Activated naive CD8-positive, alpha-beta T cell treated with anti-CD3 and anti-CD28 coated beads, Interleukin-2, amount 50 U/mL, for 24 hours (primary cell): ENCODE results near the gene RPS6KA4.

ENCODE experiments used
- ATAC-seq: fragments of 150-1000 bp; cut with Tn5 transposase; one replicate; pipeline ENCODE4 v1.10.0; 2021
- DNase-seq: peaks from one replicate; pipeline ENCODE4 v3.0.0; 2021
- H3K27ac Mint-ChIP-seq: one replicate; pipeline ENCODE4 v1.8.0; 2021; ENCODE audit warnings: mild to moderate bottlenecking, mixed read lengths
- H3K27me3 Mint-ChIP-seq: one replicate; pipeline ENCODE4 v1.8.0; 2021; ENCODE audit warnings: mixed read lengths
- H3K36me3 Mint-ChIP-seq: one replicate; pipeline ENCODE4 v1.8.0; 2021; ENCODE audit warnings: low read depth, mixed read lengths
- H3K4me1 Mint-ChIP-seq: one replicate; pipeline ENCODE4 v1.8.0; 2021; ENCODE audit warnings: mixed read lengths
- H3K4me3 Mint-ChIP-seq: one replicate; pipeline ENCODE4 v1.8.0; 2021; ENCODE audit warnings: mild to moderate bottlenecking, moderate library complexity, mixed read lengths
- H3K9me3 Mint-ChIP-seq: one replicate; pipeline ENCODE4 v1.8.0; 2021; ENCODE audit warnings: mixed read lengths

Gene RPS6KA4

GRCh38 chr11:64379817-64380709, 21.1 kb downstream of the RPS6KA4 start:
- no peaks in the 10 kb centered on the region for H3K27me3 Mint-ChIP-seq
- no peak for ATAC-seq
- no peaks in the 10 kb centered on the region for H3K9me3 Mint-ChIP-seq
- no peak overlapping the region for H3K27ac Mint-ChIP-seq
- no peaks in the 10 kb centered on the region for H3K36me3 Mint-ChIP-seq
- DNase-seq, result no peak
- no peak overlapping the region for H3K4me3 Mint-ChIP-seq
- H3K4me1 Mint-ChIP-seq, result peaks cover 5% of the 10 kb centered on the region

- Mint-ChIP-seq H3K27me3 (no peaks in the 10 kb centered on the region), H3K36me3 (no peaks in the 10 kb centered on the region), H3K4me1 (peaks cover 6% of the 10 kb centered on the region), H3K4me3 (no peak overlapping the region), H3K9me3 (no peaks in the 10 kb centered on the region), H3K27ac (no peak overlapping the region)
- no peak for DNase-seq
- ATAC-seq, result no peak
Measured at GRCh38 chr11:64381350-64381749, 22.4 kb downstream of the RPS6KA4 start.

GRCh38 chr11:64382047-64382446, 23.1 kb downstream of the RPS6KA4 start:
- H3K4me3 Mint-ChIP-seq, result no peak overlapping the region
- DNase-seq, result no peak
- no peak for ATAC-seq

GRCh38 chr11:64382586-64382985, 23.6 kb downstream of the RPS6KA4 start:
- Mint-ChIP-seq H3K27ac (peak overlapping the region; percentile 2), H3K4me1 (peaks cover 8% of the 10 kb centered on the region), H3K4me3 (no peak overlapping the region), H3K36me3 (no peaks in the 10 kb centered on the region), H3K27me3 (no peaks in the 10 kb centered on the region), H3K9me3 (no peaks in the 10 kb centered on the region)
- peak; percentile 12 for DNase-seq
- ATAC-seq, result no peak

More at GRCh38 chr11:64382047-64382446, 23.1 kb downstream of the RPS6KA4 start:
- Mint-ChIP-seq H3K27me3 (no peaks in the 10 kb centered on the region), H3K4me1 (peaks cover 8% of the 10 kb centered on the region), H3K36me3 (no peaks in the 10 kb centered on the region), H3K27ac (no peak overlapping the region), H3K9me3 (no peaks in the 10 kb centered on the region)

DNA sequence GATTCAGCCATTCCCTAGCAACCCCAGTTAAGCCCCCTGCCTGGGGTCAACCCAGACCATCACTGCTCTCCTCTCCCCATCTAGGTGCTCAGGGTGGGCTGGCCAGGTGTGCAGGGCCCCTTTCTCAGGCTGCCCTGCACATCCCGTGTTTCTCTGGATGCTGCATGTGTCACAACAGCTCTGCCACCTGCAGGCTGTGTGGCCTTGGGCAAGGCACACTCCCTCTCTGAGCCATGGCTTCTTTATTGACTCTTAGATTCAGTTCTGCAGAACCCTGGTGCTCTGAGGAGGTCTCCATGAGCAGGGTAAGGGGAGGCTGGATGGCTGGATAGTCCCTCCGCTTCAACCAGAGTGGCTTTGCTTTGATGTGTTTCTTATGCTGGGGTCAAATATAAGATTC, 24.6 kb downstream of the RPS6KA4 start:
- H3K27me3 Mint-ChIP-seq, result peaks cover 3% of the 10 kb centered on the region
- H3K27ac Mint-ChIP-seq, result no peak overlapping the region
- DNase-seq (no peak), ATAC-seq (no peak)
- no peaks in the 10 kb centered on the region for H3K36me3 Mint-ChIP-seq
- H3K9me3 Mint-ChIP-seq, result no peaks in the 10 kb centered on the region
- no peak overlapping the region for H3K4me3 Mint-ChIP-seq
- peaks cover 8% of the 10 kb centered on the region for H3K4me1 Mint-ChIP-seq

- H3K4me1 Mint-ChIP-seq, result peaks cover 8% of the 10 kb centered on the region
- H3K27ac Mint-ChIP-seq, result no peak overlapping the region
- H3K9me3 Mint-ChIP-seq, result no peaks in the 10 kb centered on the region
- DNase-seq (no peak), ATAC-seq (no peak)
- H3K36me3 Mint-ChIP-seq, result no peaks in the 10 kb centered on the region
- H3K27me3 Mint-ChIP-seq, result peaks cover 3% of the 10 kb centered on the region
- H3K4me3 Mint-ChIP-seq, result no peak overlapping the region
Measured at GRCh38 chr11:64384028-64384737, 25.2 kb downstream of the RPS6KA4 start.

GRCh38 chr11:64384981-64385944, 26.3 kb downstream of the RPS6KA4 start:
- no peak for DNase-seq
- Mint-ChIP-seq H3K36me3 (peaks cover 2% of the 10 kb centered on the region), H3K27ac (no peak overlapping the region), H3K27me3 (peaks cover 3% of the 10 kb centered on the region), H3K4me3 (no peak overlapping the region), H3K4me1 (peaks cover 10% of the 10 kb centered on the region), H3K9me3 (peaks cover 8% of the 10 kb centered on the region)
- no peak for ATAC-seq

DNA sequence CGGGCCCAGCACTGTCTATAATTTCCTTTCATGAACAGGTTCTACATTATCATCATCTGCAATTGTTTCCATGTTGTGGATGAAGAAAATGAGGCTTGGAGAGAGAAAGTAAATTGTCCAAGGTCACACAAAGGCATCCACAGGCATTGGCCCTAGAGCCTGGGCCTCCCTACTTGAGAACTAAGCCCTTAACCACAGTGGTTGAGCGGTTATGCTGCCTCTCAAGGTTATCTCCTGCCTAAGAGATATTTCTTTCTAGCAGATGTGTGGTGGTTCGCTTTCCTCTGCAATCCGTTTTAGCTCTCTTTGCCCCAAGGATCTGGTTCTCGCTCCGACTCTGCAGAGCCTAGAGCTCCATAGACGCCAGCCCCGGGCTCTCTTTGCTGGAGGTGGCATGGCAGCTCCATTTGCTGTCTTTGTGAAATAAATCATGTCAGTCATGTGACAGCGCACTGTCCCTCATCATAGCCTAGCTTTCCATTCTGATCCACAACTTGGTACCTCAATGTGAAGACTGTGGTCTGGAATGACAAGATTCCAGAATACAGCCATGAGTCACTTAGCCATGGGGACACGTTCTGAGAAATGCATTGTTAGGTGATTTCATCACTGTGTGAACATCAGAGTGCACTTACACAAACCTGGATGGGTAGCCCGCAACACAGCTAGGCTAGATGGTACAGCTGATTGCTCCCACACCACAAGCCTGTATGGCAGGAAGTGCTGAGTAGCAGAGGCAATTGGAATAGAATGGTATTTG, 27.2 kb downstream of the RPS6KA4 start:
- H3K27ac Mint-ChIP-seq, result no peak overlapping the region
- H3K4me1 Mint-ChIP-seq, result peaks cover 17% of the 10 kb centered on the region
- peaks cover 3% of the 10 kb centered on the region for H3K27me3 Mint-ChIP-seq
- H3K4me3 Mint-ChIP-seq, result no peak overlapping the region
- H3K9me3 Mint-ChIP-seq, result peaks cover 13% of the 10 kb centered on the region
- no peak for ATAC-seq
- H3K36me3 Mint-ChIP-seq, result peaks cover 2% of the 10 kb centered on the region
- DNase-seq, result no peak

DNA sequence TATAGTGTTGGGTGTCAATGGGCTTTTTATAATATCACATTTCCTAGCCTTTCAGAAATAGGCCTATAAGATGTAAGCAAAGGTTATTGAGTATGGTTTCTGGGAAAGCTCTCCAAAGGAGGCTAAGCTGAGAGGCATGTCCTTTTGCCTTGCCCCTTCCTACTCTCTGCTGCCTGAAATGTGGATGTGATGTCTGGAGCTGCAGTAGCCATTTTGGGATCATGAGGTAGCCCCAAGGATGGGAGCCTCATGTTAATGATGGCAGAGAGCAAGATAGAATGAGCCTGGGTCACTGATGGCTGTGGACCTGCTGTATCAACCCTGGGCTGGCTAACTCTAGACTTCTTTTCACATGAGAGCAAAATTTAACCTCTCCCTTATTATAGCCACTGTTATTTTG, 29.0 kb downstream of the RPS6KA4 start:
- H3K4me3 Mint-ChIP-seq, result no peak overlapping the region
- peaks cover 2% of the 10 kb centered on the region for H3K36me3 Mint-ChIP-seq
- peaks cover 3% of the 10 kb centered on the region for H3K27me3 Mint-ChIP-seq
- no peak for ATAC-seq
- H3K27ac Mint-ChIP-seq, result no peak overlapping the region
- peaks cover 13% of the 10 kb centered on the region for H3K9me3 Mint-ChIP-seq
- DNase-seq, result no peak
- H3K4me1 Mint-ChIP-seq, result peaks cover 20% of the 10 kb centered on the region

DNA sequence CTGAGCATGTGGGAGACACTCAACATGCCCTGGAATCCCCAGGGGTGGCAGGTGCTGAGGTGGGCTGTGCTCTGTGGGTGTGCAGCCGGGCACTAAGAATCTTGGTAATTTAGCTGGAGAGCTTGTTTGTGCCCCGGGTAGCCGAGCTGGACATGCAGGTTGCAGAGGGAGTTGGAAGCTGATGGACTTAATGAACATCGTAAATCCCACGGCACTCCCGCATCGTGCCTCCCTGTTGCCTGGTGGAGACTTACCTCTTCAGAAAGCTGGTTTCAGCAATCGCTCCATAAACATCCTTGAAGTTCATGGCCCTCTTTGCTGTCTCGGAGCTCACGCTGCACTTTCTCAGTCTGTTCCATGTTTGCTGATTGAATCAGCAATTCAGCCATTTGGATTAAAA, 29.9 kb downstream of the RPS6KA4 start:
- Mint-ChIP-seq H3K27ac (no peak overlapping the region), H3K36me3 (peaks cover 2% of the 10 kb centered on the region), H3K27me3 (peaks cover 3% of the 10 kb centered on the region), H3K4me1 (peaks cover 20% of the 10 kb centered on the region), H3K9me3 (peaks cover 13% of the 10 kb centered on the region), H3K4me3 (no peak overlapping the region)
- DNase-seq, result no peak
- no peak for ATAC-seq

DNA sequence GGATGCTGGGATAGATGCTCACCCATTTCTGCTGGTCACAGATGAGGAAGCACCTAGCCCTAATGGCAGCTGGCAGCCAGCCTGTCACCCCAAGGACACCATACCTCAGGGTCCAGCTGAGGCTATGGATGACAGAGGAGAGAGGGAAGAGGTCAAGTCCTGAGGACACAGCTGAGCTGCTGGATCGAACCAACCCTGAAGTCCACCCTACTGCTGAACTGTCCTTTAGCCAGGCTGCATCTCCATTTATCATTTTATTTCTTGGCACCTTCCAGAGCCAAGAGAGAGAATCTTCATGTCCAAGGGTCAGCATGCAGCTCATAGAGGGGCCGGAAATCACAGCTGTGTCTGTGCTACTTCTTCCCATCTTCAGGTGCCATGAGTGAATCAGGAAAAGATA, 30.9 kb downstream of the RPS6KA4 start:
- H3K4me3 Mint-ChIP-seq, result no peak overlapping the region
- peaks cover 20% of the 10 kb centered on the region for H3K4me1 Mint-ChIP-seq
- peaks cover 3% of the 10 kb centered on the region for H3K27me3 Mint-ChIP-seq
- no peak for DNase-seq
- H3K36me3 Mint-ChIP-seq, result peaks cover 2% of the 10 kb centered on the region
- ATAC-seq, result no peak
- H3K27ac Mint-ChIP-seq, result no peak overlapping the region
- H3K9me3 Mint-ChIP-seq, result peaks cover 13% of the 10 kb centered on the region

- peaks cover 2% of the 10 kb centered on the region for H3K36me3 Mint-ChIP-seq
- no peak overlapping the region for H3K4me3 Mint-ChIP-seq
- no peak overlapping the region for H3K27ac Mint-ChIP-seq
- ATAC-seq (no peak), DNase-seq (no peak)
- H3K9me3 Mint-ChIP-seq, result peaks cover 13% of the 10 kb centered on the region
- H3K27me3 Mint-ChIP-seq, result peaks cover 3% of the 10 kb centered on the region
- peaks cover 20% of the 10 kb centered on the region for H3K4me1 Mint-ChIP-seq
Measured at GRCh38 chr11:64390558-64390957, 31.6 kb downstream of the RPS6KA4 start.

DNA sequence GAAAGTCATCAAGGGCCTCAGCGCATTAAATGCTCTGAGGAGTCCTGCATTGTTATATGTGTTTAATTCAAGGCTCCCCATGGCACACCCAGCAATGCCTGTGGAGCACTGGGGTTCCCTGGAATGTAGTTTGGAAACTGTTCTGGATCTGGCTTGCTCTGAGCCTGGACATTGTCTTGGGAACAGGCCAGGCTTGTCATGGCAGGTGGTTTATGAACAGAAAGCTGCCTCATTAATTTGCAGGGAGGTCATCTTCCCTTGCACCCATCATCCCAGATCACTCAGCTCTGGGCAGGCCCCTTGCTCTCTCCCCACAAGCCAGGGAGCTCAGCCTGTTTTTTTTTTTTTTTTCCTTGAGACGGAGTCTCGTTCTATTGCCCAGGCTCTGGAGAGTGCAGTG, 32.9 kb downstream of the RPS6KA4 start:
- Mint-ChIP-seq H3K4me3 (no peak overlapping the region), H3K36me3 (peaks cover 2% of the 10 kb centered on the region)
- no peak for ATAC-seq

More for the DNA sequence above, 32.9 kb downstream of the RPS6KA4 start:
- Mint-ChIP-seq H3K27ac (no peak overlapping the region), H3K27me3 (peaks cover 3% of the 10 kb centered on the region), H3K9me3 (peaks cover 13% of the 10 kb centered on the region), H3K4me1 (peaks cover 17% of the 10 kb centered on the region)
- DNase-seq, result no peak
